ENCODE data around the gene ZNF629. TPM values are rescaled to one million over a fixed set of nuclear protein-coding genes. Genes with fewer than 3 reads are reported as not detected.

ZNF629 gene
- polyA plus RNA-seq, 3 donors: 0.27 to 2.0 (median 0.73) TPM

GRCh38 chr16:30738984-30739951 is 47.7 kb downstream of the ZNF629 start:
- no peaks in the 10 kb centered on the region for H3K4me1 ChIP-seq (ENCODE audit: control insufficient read depth in 1 of 2, insufficient read depth in 2 of 2, low read length in 2 of 2)
- peaks cover 0 to 1% (median 0%) of the 10 kb centered on the region in 7 donors for H3K9me3 Mint-ChIP-seq
- no peak overlapping the region for H3K4me3 ChIP-seq (replicated peaks in 1 of 3; ENCODE audit: low read depth in 2 of 3, low read length in 3 of 3)
- H3K79me2 ChIP-seq (ENCODE audit: insufficient read depth, low read length): peaks cover 6% of the 10 kb centered on the region
- peaks cover 35% of the 10 kb centered on the region for H4K20me1 ChIP-seq (ENCODE audit: insufficient read depth, low read length)
- WGBS (ENCODE audit: insufficient coverage): 94% methylated on average over 26 of the region's 37 CpGs
- H3K9me3 ChIP-seq (replicated peaks in 1 of 2; ENCODE audit: control insufficient read depth in 1 of 2, insufficient read depth in 1 of 2, low read length in 2 of 2): no peaks in the 10 kb centered on the region
- peak overlapping the region in 1 of 7 donors; percentile 54 for H3K27ac Mint-ChIP-seq
- peaks cover 0 to 1% (median 0%) of the 10 kb centered on the region in 3 donors for H3K27me3 Mint-ChIP-seq (ENCODE audit: low read depth in 3 of 3)
- peaks cover 1% of the 10 kb centered on the region for H3K4me1 Mint-ChIP-seq
- no peak for DNase-seq
- H3K36me3 ChIP-seq (replicated peaks in 1 of 2; ENCODE audit: control insufficient read depth in 1 of 2, insufficient read depth in 2 of 2, low read length in 2 of 2): peaks cover 77 to 94% of the 10 kb centered on the region in 2 donors
- no peak overlapping the region for H3K27ac ChIP-seq (ENCODE audit: low read depth in 1 of 2, low read length in 2 of 2)
- no peak overlapping the region for H3K9ac ChIP-seq (ENCODE audit: insufficient read depth, low read length, poor library complexity, severe bottlenecking)
- intact Hi-C loops (cut with micrococcal nuclease): no loop called here
- H3K27me3 ChIP-seq (ENCODE audit: control insufficient read depth in 2 of 2, insufficient read depth in 2 of 2, low read length in 2 of 2): no peaks in the 10 kb centered on the region
- H3K4me2 ChIP-seq (replicated peaks; ENCODE audit: extremely low read depth, low read length, poor library complexity, severe bottlenecking): no peak overlapping the region
- no peak overlapping the region for H3K4me3 Mint-ChIP-seq
- no peak for TF ChIP-seq CTCF (IDR thresholded peaks at IDR 0.05)
- H2AFZ ChIP-seq (ENCODE audit: insufficient read depth, low read depth, low read length, poor library complexity, severe bottlenecking): no peak overlapping the region
- peaks cover 79 to 88% of the 10 kb centered on the region in 2 donors for H3K36me3 Mint-ChIP-seq

DNA sequence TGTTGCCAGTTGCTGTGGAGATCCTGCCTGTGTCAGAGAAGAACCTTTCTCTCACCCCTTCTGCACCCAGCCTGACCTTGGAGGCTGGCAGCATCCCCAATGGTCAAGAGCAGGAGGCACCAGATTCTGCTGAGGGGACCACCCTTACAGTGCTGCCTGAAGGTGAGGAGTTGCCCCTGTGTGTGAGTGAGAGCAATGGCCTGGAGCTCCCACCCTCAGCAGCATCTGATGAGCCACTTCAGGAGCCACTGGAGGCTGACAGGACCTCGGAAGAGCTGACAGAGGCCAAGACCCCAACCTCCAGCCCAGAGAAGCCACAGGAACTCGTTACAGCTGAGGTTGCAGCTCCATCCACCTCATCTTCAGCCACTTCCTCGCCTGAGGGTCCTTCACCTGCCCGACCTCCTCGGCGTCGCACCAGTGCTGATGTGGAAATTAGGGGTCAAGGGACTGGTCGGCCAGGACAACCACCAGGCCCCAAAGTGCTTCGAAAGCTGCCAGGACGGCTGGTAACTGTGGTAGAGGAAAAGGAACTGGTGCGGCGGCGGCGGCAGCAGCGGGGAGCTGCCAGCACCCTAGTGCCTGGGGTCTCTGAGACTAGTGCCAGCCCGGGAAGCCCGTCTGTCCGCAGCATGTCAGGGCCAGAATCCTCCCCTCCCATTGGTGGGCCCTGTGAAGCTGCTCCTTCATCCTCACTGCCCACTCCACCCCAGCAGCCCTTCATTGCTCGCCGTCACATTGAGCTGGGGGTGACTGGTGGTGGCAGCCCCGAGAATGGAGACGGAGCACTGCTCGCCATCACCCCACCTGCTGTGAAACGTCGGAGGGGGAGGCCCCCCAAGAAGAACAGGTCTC is 49.0 kb downstream of the ZNF629 start:
- H3K36me3 Mint-ChIP-seq: peaks cover 80 to 88% of the 10 kb centered on the region in 2 donors

More for the DNA sequence above, 49.0 kb downstream of the ZNF629 start:
- peaks cover 6% of the 10 kb centered on the region for H3K79me2 ChIP-seq (ENCODE audit: insufficient read depth, low read length)
- H3K9ac ChIP-seq (ENCODE audit: insufficient read depth, low read length, poor library complexity, severe bottlenecking): no peak overlapping the region
- peaks cover 0 to 1% (median 0%) of the 10 kb centered on the region in 7 donors for H3K9me3 Mint-ChIP-seq
- no peak overlapping the region for H3K27ac ChIP-seq (ENCODE audit: low read depth in 1 of 2, low read length in 2 of 2)
- no peaks in the 10 kb centered on the region for H3K4me1 ChIP-seq (ENCODE audit: control insufficient read depth in 1 of 2, insufficient read depth in 2 of 2, low read length in 2 of 2)
- H3K4me1 Mint-ChIP-seq: peaks cover 1% of the 10 kb centered on the region
- no peak overlapping the region for H3K4me3 ChIP-seq (replicated peaks in 1 of 3; ENCODE audit: low read depth in 2 of 3, low read length in 3 of 3)
- peaks cover 0 to 1% (median 0%) of the 10 kb centered on the region in 3 donors for H3K27me3 Mint-ChIP-seq (ENCODE audit: low read depth in 3 of 3)
- intact Hi-C loops (cut with micrococcal nuclease): no loop called here
- H3K9me3 ChIP-seq (replicated peaks in 1 of 2; ENCODE audit: control insufficient read depth in 1 of 2, insufficient read depth in 1 of 2, low read length in 2 of 2): no peaks in the 10 kb centered on the region
- H3K4me3 Mint-ChIP-seq: no peak overlapping the region
- H3K4me2 ChIP-seq (replicated peaks; ENCODE audit: extremely low read depth, low read length, poor library complexity, severe bottlenecking): no peak overlapping the region
- peaks cover 78 to 94% of the 10 kb centered on the region in 2 donors for H3K36me3 ChIP-seq (replicated peaks in 1 of 2; ENCODE audit: control insufficient read depth in 1 of 2, insufficient read depth in 2 of 2, low read length in 2 of 2)
- no peaks in the 10 kb centered on the region for H3K27me3 ChIP-seq (ENCODE audit: control insufficient read depth in 2 of 2, insufficient read depth in 2 of 2, low read length in 2 of 2)
- no peak overlapping the region for H2AFZ ChIP-seq (ENCODE audit: insufficient read depth, low read depth, low read length, poor library complexity, severe bottlenecking)
- H3K27ac Mint-ChIP-seq: peak overlapping the region in 3 of 7 donors; percentile 0 to 57 (median 25)
- 92% methylated on average over 5 of the region's 25 CpGs for WGBS (ENCODE audit: insufficient coverage)
- H4K20me1 ChIP-seq (ENCODE audit: insufficient read depth, low read length): peaks cover 35% of the 10 kb centered on the region
- no peak for DNase-seq
- no peak for TF ChIP-seq CTCF (IDR thresholded peaks at IDR 0.05)
